ENCODE measurements around the gene PRPF18. TPM values are rescaled to one million over a fixed set of nuclear protein-coding genes. Genes with fewer than 3 reads are reported as not detected.

The PRPF18 gene
- total and polyA plus RNA-seq, 2 donors (not counting 1 experiment from before 2014, with no cell fraction given) = 12.2 to 28.9 TPM

DNA sequence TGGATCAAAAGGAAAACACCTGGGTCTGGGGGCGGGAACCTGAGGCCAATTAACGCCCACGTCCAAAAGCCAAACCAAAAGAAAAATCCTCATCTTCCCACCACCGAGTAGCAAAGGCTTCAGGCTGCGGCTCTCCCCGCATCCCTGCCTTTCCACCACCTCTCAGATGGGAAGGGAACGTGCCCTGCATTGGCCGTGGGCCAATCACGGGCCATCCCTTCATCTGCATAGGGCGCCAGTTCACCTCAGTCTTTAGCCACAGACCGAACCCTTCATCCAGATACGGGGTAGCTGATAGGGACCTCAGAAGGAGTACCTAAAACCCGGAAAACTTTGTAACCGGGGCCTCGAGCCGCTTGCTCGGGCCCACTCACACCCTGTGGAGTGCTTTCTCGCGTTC lies 626 bp downstream of the PRPF18 start:
- Mint-ChIP-seq H3K27ac (peak overlapping the region; percentile 90), H3K4me3 (peak overlapping the region; percentile 95), H3K27me3 (peaks cover 20% of the 10 kb centered on the region), H3K4me1 (peaks cover 31% of the 10 kb centered on the region), H3K9me3 (ENCODE audit: insufficient read depth) (no peaks in the 10 kb centered on the region)
- Histone ChIP-seq H4K20me1 (ENCODE audit: control insufficient read depth, insufficient read depth, low read length, poor library complexity, severe bottlenecking) (peaks cover 6% of the 10 kb centered on the region), H3K4me2 (replicated peaks; ENCODE audit: low read depth, low read length, poor library complexity, severe bottlenecking) (peak overlapping the region; percentile 91), H3K9ac (ENCODE audit: low read length) (peak overlapping the region; percentile 96), H3K27ac (ENCODE audit: low read length in 2 of 2) (peak overlapping the region in 1 of 2 donors; percentile 85), H3K79me2 (ENCODE audit: control insufficient read depth, insufficient read depth, low read length) (peaks cover 49% of the 10 kb centered on the region), H3K4me1 (ENCODE audit: control insufficient read depth in 2 of 2, insufficient read depth in 2 of 2, low read length in 2 of 2) (peaks cover 10 to 13% of the 10 kb centered on the region in 2 donors), H3K9me3 (ENCODE audit: control extremely low read depth in 1 of 3, control insufficient read depth in 2 of 3, insufficient read depth in 1 of 3, low read length in 2 of 3) (no peaks in the 10 kb centered on the region), H3K4me3 (ENCODE audit: control extremely low read depth in 1 of 5, extremely low read depth in 1 of 5, insufficient read depth in 1 of 5, low read depth in 2 of 5, low read length in 4 of 5) (peak overlapping the region; percentile 53 to 99 (median 84)), H3K27me3 (replicated peaks in 1 of 4; ENCODE audit: control extremely low read depth in 1 of 4, control insufficient read depth in 3 of 4, insufficient read depth in 4 of 4, low read length in 3 of 4) (peaks cover 0 to 15% (median 2%) of the 10 kb centered on the region in 4 experiments), H2AFZ (ENCODE audit: insufficient read depth, low read depth, low read length, poor library complexity, severe bottlenecking) (peak overlapping the region; percentile 98), H3K36me3 (replicated peaks in 1 of 2; ENCODE audit: control extremely low read depth in 1 of 2, control insufficient read depth in 1 of 2, extremely low read depth in 1 of 2, insufficient read depth in 2 of 2, low read length in 1 of 2) (peaks cover 2% of the 10 kb centered on the region in 2 experiments)
- ATAC-seq (ENCODE audit: low read depth) (no peak), DNase-seq (no peak)
- intact Hi-C loops (cut with micrococcal nuclease) = loop anchor here (2.0 to 10.0 kb wide), 4 partner anchors 187 to 1581 kb away; partner anchors contain the start of genes CDNF, HSPA14, MSANTD7 and NMT2
- WGBS (ENCODE audit: insufficient coverage) = 6% methylated on average over 19 of the region's 19 CpGs
- POLR2A ChIA-PET = interaction anchor here (1.0 to 1.5 kb wide), 2 partner anchors 197 to 285 kb away, joined by 3 to 4 read pairs; no protein-coding TSS in a partner anchor
- CTCF ChIA-PET = interaction anchor here (0.8 to 1.6 kb wide), 4 partner anchors 200 to 598 kb away, joined by 3 to 7 read pairs (median 3); no protein-coding TSS in a partner anchor
- TF ChIP-seq CTCF (IDR thresholded peaks at IDR 0.05) = no peak
- no peak for TF ChIP-seq EZH2 (IDR thresholded peaks at IDR 0.05; ENCODE audit: borderline replicate concordance, insufficient read depth, low read depth, low read length, poor library complexity, severe bottlenecking)

- Histone ChIP-seq H3K9me3 (ENCODE audit: control extremely low read depth in 1 of 3, control insufficient read depth in 2 of 3, insufficient read depth in 1 of 3, low read length in 2 of 3) (no peaks in the 10 kb centered on the region), H3K9ac (ENCODE audit: low read length) (no peak overlapping the region), H3K27ac (ENCODE audit: low read length in 2 of 2) (no peak overlapping the region), H3K4me1 (ENCODE audit: control insufficient read depth in 2 of 2, insufficient read depth in 2 of 2, low read length in 2 of 2) (peaks cover 10 to 13% of the 10 kb centered on the region in 2 donors), H3K36me3 (replicated peaks in 1 of 2; ENCODE audit: control extremely low read depth in 1 of 2, control insufficient read depth in 1 of 2, extremely low read depth in 1 of 2, insufficient read depth in 2 of 2, low read length in 1 of 2) (peaks cover 4 to 15% of the 10 kb centered on the region in 2 experiments), H2AFZ (ENCODE audit: insufficient read depth, low read depth, low read length, poor library complexity, severe bottlenecking) (no peak overlapping the region), H4K20me1 (ENCODE audit: control insufficient read depth, insufficient read depth, low read length, poor library complexity, severe bottlenecking) (peaks cover 6% of the 10 kb centered on the region), H3K79me2 (ENCODE audit: control insufficient read depth, insufficient read depth, low read length) (peaks cover 65% of the 10 kb centered on the region), H3K27me3 (replicated peaks in 1 of 4; ENCODE audit: control extremely low read depth in 1 of 4, control insufficient read depth in 3 of 4, insufficient read depth in 4 of 4, low read length in 3 of 4) (peaks cover 0 to 8% (median 2%) of the 10 kb centered on the region in 4 experiments), H3K4me2 (replicated peaks; ENCODE audit: low read depth, low read length, poor library complexity, severe bottlenecking) (no peak overlapping the region), H3K4me3 (ENCODE audit: control extremely low read depth in 1 of 5, extremely low read depth in 1 of 5, insufficient read depth in 1 of 5, low read depth in 2 of 5, low read length in 4 of 5) (no peak overlapping the region)
- ChIA-PET POLR2A (no interaction called here), CTCF (no interaction called here)
- DNase-seq = no peak
- Mint-ChIP-seq H3K9me3 (ENCODE audit: insufficient read depth) (no peaks in the 10 kb centered on the region), H3K27ac (no peak overlapping the region), H3K4me1 (peaks cover 37% of the 10 kb centered on the region), H3K27me3 (peaks cover 5% of the 10 kb centered on the region), H3K4me3 (no peak overlapping the region)
- intact Hi-C loops (cut with micrococcal nuclease) = loop anchor here (10.0 kb wide), 1 partner anchor 185 kb away; no protein-coding TSS in a partner anchor
- ATAC-seq (ENCODE audit: low read depth) = no peak
- TF ChIP-seq CTCF (IDR thresholded peaks at IDR 0.05) = no peak
- no peak for TF ChIP-seq EZH2 (IDR thresholded peaks at IDR 0.05; ENCODE audit: borderline replicate concordance, insufficient read depth, low read depth, low read length, poor library complexity, severe bottlenecking)
- WGBS (ENCODE audit: insufficient coverage) = 100% methylated on average over 1 of the region's 1 CpG
Measured at GRCh38 chr10:13589316-13589715, 2.6 kb downstream of the PRPF18 start.
